Peyer's patch (tissue), 4 donors: Measurements from ENCODE around the gene SLC27A4. TPM values are rescaled to one million over a fixed set of nuclear protein-coding genes. Genes with fewer than 3 reads are reported as not detected.

Experiments
- DNase-seq, 3 donors: peaks; one replicate each; pipeline ENCODE4 v3.0.0-alpha.2; 2017 to 2019
- H3K27ac ChIP-seq, 4 donors: fragments of 200-600 bp; sonication (generic); one replicate each; pipeline ENCODE4 v1.5.1; 2016 to 2019
- H3K27me3 ChIP-seq, 2 donors: fragments of 200-600 bp; sonication (generic); one replicate each; pipeline ENCODE4 v1.5.1; 2019
- H3K36me3 ChIP-seq, 3 donors: fragments of 200-600 bp; sonication (generic); one replicate each; pipeline ENCODE4 v1.5.1; 2016 to 2019
- H3K4me1 ChIP-seq, 4 donors: fragments of 200-600 bp; sonication (generic); one replicate each; pipeline ENCODE4 v1.5.1; 2016 to 2019
- H3K4me3 ChIP-seq, 4 donors: fragments of 200-600 bp; sonication (generic); 1 replicate in 3 of 4; 2 replicates in 1 of 4; pipeline ENCODE4 v1.5.1; 2016 to 2019; ENCODE audit warnings: mild to moderate bottlenecking in 1 of 4
- H3K9me3 ChIP-seq, 4 donors: fragments of 200-600 bp; sonication (generic); one replicate each; pipeline ENCODE4 v1.5.1; 2016 to 2019; ENCODE audit warnings: mild to moderate bottlenecking in 1 of 4
- POLR2A ChIP-seq, 2 donors: fragments of 450-650 bp; IDR thresholded peaks; one replicate each; pipeline ENCODE4 v1.5.1; 2017; ENCODE audit warnings: antibody characterized with exemption in 2 of 2, mild to moderate bottlenecking in 2 of 2, moderate library complexity in 2 of 2
- total RNA-seq, 4 donors: library from RNA; depleted of rRNA; stranded (reverse); fragments of >200 nt; gene quantifications; one replicate each; pipeline ENCODE4 v1.1.0, GENCODE V29; 2016
- TF ChIP-seq, protein P1 (sequence below), 6 experiments: fragments of 450-650 bp in 4 of 6; fragments of 200-600 bp in 2 of 6; sonication (generic) in 1 of 6; IDR thresholded peaks; one replicate each; pipeline ENCODE4 v1.5.1; 2017 to 2019; ENCODE audit warnings: antibody characterized with exemption in 6 of 6, mild to moderate bottlenecking in 3 of 6, moderate library complexity in 1 of 6

Gene SLC27A4
- total RNA-seq, 4 donors from 2014 or later: 28.1 to 312 (median 149) TPM

DNA sequence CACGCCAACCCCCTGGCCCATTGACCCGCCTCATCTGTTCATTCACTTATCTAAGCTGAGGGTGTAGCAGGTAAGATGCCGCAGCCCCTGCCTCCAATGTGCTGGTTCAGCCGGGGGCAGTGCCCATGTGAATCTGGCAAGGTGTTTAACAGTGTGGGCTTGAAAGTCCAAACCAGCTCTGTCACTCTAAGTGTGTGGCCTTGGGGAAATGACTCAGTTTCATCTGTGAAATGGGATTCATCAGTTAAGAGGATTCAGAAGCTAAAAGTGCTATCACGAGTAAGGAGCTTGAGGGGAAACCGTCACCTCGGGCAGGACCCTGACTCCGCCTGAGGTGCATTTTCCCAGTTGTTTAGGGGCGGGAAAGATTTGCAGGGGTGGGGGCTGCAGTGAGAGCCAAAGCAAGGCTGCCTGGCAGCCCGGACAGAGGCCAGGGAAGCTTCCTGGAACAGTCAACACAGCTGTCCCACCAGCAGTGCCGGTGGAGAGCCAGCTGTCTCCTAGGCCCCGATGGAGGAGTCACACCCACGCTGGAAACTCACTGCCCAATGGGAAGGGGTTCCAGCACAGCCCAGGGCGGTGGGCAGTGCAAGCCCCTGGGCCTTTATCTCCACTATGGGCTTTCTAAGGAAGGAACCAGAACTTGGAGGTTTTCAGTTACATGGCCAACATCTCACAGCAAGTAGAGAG is 21.1 kb downstream of the SLC27A4 start:
- peak overlapping the region in 3 of 4 donors; percentile 22 to 49 (median 40) for H3K4me3 ChIP-seq
- no peaks in the 10 kb centered on the region for H3K9me3 ChIP-seq
- TF ChIP-seq, protein P1, sequence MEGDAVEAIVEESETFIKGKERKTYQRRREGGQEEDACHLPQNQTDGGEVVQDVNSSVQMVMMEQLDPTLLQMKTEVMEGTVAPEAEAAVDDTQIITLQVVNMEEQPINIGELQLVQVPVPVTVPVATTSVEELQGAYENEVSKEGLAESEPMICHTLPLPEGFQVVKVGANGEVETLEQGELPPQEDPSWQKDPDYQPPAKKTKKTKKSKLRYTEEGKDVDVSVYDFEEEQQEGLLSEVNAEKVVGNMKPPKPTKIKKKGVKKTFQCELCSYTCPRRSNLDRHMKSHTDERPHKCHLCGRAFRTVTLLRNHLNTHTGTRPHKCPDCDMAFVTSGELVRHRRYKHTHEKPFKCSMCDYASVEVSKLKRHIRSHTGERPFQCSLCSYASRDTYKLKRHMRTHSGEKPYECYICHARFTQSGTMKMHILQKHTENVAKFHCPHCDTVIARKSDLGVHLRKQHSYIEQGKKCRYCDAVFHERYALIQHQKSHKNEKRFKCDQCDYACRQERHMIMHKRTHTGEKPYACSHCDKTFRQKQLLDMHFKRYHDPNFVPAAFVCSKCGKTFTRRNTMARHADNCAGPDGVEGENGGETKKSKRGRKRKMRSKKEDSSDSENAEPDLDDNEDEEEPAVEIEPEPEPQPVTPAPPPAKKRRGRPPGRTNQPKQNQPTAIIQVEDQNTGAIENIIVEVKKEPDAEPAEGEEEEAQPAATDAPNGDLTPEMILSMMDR (IDR thresholded peaks at IDR 0.05): no peak
- TF ChIP-seq POLR2A (IDR thresholded peaks at IDR 0.05): no peak
- no peak for DNase-seq
- H3K4me1 ChIP-seq: peaks cover 0 to 17% (median 1%) of the 10 kb centered on the region in 4 donors
- H3K36me3 ChIP-seq: peaks cover 0 to 10% (median 0%) of the 10 kb centered on the region in 3 donors
- no peaks in the 10 kb centered on the region for H3K27me3 ChIP-seq
- H3K27ac ChIP-seq: peak overlapping the region in 2 of 4 donors; percentile 49 to 50

DNA sequence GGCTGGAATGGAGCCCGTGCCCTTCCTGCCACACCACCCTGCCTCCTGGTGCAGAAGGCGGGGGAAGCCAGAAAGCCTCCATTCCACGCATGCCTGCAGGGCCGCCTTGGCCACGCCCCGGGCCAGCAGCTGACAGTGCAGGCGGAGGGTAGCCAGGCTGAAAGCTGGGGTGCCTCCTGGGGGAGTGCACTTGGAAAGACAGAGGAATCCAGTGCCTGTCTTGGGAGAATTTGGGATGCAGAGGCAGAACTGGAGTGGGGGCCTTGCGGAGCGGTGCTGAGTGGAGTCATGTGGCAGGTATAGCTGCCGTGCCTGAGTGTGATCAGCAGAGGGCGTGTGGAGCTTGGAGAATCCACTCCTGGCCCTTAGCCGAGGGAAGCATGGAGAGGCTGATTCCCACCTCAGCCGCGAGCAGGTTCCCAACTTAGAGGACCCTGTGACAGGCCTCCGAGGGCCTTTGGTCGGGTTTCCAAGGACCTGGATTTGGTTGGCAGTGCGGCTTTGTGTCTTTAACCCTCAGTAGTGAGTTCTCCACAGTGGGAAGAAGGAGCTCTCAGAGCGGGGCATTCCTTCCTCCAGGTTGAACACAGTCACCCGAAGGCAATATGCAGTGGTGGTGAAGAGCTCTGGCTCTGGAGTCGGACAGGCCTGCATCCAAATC is 21.8 kb downstream of the SLC27A4 start:
- Histone ChIP-seq H3K4me1 (peaks cover 0 to 17% (median 1%) of the 10 kb centered on the region in 4 donors), H3K27me3 (no peaks in the 10 kb centered on the region), H3K4me3 (peak overlapping the region; percentile 22 to 50 (median 44)), H3K9me3 (no peaks in the 10 kb centered on the region), H3K27ac (peak overlapping the region in 2 of 4 donors; percentile 49 to 50), H3K36me3 (peaks cover 0 to 6% (median 0%) of the 10 kb centered on the region in 3 donors)
- TF ChIP-seq, protein P1 (IDR thresholded peaks at IDR 0.05): peak; percentile 57 to 91 (median 80)
- TF ChIP-seq POLR2A (IDR thresholded peaks at IDR 0.05): no peak
- peak; percentile 76 to 92 (median 85) for DNase-seq

DNA sequence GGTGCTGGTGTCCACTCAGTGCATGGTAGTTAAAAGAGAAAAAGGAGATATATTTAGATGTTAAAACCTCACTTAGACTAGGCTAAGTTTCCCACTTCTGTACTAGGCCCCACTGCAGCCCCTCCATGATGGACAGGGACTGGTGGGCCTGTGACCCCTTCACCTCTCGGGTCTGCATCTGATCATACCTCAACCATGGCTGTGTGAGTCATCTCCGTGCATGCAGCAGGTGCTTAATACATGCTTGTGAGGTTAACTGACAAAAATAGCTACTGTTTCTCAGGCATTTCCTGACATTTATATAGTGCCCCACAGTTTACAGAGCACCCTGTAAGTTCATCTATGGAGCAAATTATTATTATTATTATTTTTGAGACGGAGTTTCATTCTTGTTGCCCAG is 22.4 kb downstream of the SLC27A4 start:
- Histone ChIP-seq H3K9me3 (no peaks in the 10 kb centered on the region), H3K27me3 (no peaks in the 10 kb centered on the region), H3K4me1 (peaks cover 0 to 17% (median 1%) of the 10 kb centered on the region in 4 donors), H3K27ac (peak overlapping the region in 1 of 4 donors; percentile 50), H3K4me3 (no peak overlapping the region), H3K36me3 (peaks cover 0 to under 1% (median 0%) of the 10 kb centered on the region in 3 donors)
- TF ChIP-seq POLR2A (IDR thresholded peaks at IDR 0.05): no peak
- TF ChIP-seq, protein P1 (IDR thresholded peaks at IDR 0.05): no peak
- no peak for DNase-seq

DNA sequence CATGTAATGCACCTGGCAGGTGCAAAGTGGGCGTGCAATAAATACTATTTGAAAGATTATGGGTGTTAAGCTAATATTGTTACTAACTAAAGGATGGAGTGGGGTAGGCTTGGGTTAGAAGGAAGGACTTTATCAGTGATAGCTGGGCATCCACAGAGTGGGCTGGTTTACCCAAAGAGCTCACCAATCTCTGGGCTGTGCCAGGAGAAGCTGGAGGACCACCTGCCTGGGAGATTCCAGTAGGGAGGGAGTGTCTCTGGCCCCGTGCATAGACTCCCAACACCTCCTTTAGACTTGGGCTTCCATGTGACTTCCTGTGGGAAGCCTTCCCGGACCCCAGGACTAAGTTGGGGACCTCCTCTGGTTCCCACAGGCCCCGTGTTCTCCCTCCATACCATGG is 25.2 kb downstream of the SLC27A4 start:
- no peak for TF ChIP-seq POLR2A (IDR thresholded peaks at IDR 0.05)
- TF ChIP-seq, protein P1 (IDR thresholded peaks at IDR 0.05): no peak
- H3K9me3 ChIP-seq: no peaks in the 10 kb centered on the region
- H3K4me1 ChIP-seq: peaks cover 0 to 24% (median 1%) of the 10 kb centered on the region in 4 donors
- H3K4me3 ChIP-seq: no peak overlapping the region
- H3K36me3 ChIP-seq: no peaks in the 10 kb centered on the region
- no peak for DNase-seq
- H3K27me3 ChIP-seq: no peaks in the 10 kb centered on the region
- no peak overlapping the region for H3K27ac ChIP-seq

DNA sequence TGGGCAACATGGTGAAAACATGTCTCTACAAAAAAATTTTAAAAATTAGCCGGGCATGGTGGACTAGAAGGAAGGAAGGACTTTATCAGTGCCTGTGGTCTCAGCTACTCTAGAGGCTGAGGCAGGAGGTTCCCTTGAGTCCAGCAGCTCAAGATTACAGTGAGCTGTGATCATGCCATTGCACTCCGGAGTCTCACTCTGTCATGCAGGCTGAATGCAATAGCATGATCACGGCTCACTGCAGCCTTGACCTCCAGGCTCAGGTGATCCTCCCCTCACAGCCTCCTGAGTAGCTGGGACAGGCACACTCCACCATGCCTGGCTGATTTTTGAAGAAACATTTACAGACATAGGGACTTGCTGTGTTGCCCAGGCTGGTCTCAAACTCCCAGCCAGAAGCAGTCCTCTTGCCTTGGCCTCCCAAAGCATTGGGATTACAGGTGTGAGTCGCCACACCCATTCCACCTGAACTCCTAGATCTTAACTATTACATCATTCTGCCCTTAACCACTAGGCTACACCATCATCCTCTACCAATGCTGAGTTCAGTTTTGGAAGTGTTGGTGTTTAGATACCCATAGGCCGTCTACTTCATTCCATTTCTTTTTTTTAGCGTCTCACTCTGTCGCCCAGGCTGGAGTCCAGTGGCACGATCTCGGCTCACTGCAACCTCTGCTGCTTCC is 28.8 kb downstream of the SLC27A4 start:
- TF ChIP-seq POLR2A (IDR thresholded peaks at IDR 0.05): no peak
- TF ChIP-seq, protein P1 (IDR thresholded peaks at IDR 0.05): no peak
- Histone ChIP-seq H3K27ac (no peak overlapping the region), H3K36me3 (no peaks in the 10 kb centered on the region), H3K27me3 (no peaks in the 10 kb centered on the region), H3K9me3 (no peaks in the 10 kb centered on the region), H3K4me1 (peaks cover 0 to 37% (median 4%) of the 10 kb centered on the region in 4 donors), H3K4me3 (no peak overlapping the region)
- no peak for DNase-seq
